H9 (cell line): ENCODE results near the gene TPRN. TPM values are rescaled to one million over a fixed set of nuclear protein-coding genes. Genes with fewer than 3 reads are reported as not detected.

Experiments
- DNase-seq: peaks from one replicate; pipeline ENCODE4 v3.0.0-alpha.2; 2017
- H2AFZ ChIP-seq: one replicate; pipeline ENCODE4 v1.6.1; 2013; ENCODE audit warnings: mild to moderate bottlenecking, low read length, control low read depth, moderate library complexity
- H2AK5ac ChIP-seq: 2 replicates; pipeline ENCODE4 v1.6.1; 2013; ENCODE audit warnings: low read length, control low read depth, mixed read lengths; ENCODE audit not compliant: insufficient read length
- H2BK120ac ChIP-seq: one replicate; pipeline ENCODE4 v1.6.1; 2013; ENCODE audit warnings: low read depth, mild to moderate bottlenecking, low read length, control low read depth, inconsistent platforms; ENCODE audit not compliant: poor library complexity, severe bottlenecking
- H2BK12ac ChIP-seq: 2 replicates; pipeline ENCODE4 v1.6.1; 2013; ENCODE audit warnings: low read length, control low read depth, mixed read lengths, low read depth; ENCODE audit not compliant: insufficient read length
- H2BK15ac ChIP-seq: 2 replicates; pipeline ENCODE4 v1.6.1; 2013; ENCODE audit warnings: low read depth, low read length, control low read depth
- H2BK20ac ChIP-seq: one replicate; pipeline ENCODE4 v1.6.1; 2013; ENCODE audit warnings: low read depth, mild to moderate bottlenecking, low read length, control low read depth, inconsistent platforms; ENCODE audit not compliant: poor library complexity, severe bottlenecking
- H2BK5ac ChIP-seq: 2 replicates; pipeline ENCODE4 v1.6.1; 2013; ENCODE audit warnings: low read length, control low read depth, mixed read lengths; ENCODE audit not compliant: insufficient read length
- H3K14ac ChIP-seq: 2 replicates; pipeline ENCODE4 v1.6.1; 2013; ENCODE audit warnings: low read length, control low read depth; ENCODE audit not compliant: insufficient read depth
- H3K18ac ChIP-seq: 2 replicates; pipeline ENCODE4 v1.6.1; 2013; ENCODE audit warnings: low read depth, mild to moderate bottlenecking, mixed read lengths, low read length, control low read depth; ENCODE audit not compliant: insufficient read length
- H3K23ac ChIP-seq: 2 replicates; pipeline ENCODE4 v1.6.1; 2013; ENCODE audit warnings: low read length, control low read depth, mixed read lengths, low read depth; ENCODE audit not compliant: insufficient read length
- H3K23me2 ChIP-seq: 2 replicates; pipeline ENCODE4 v1.6.1; 2013; ENCODE audit warnings: low read depth, mild to moderate bottlenecking, mixed read lengths, low read length, control low read depth; ENCODE audit not compliant: insufficient read length, poor library complexity, severe bottlenecking
- H3K27ac ChIP-seq: 2 replicates; pipeline ENCODE4 v1.5.1; 2013; ENCODE audit warnings: low read length, control low read depth, mixed read lengths, low read depth; ENCODE audit not compliant: insufficient read length
- H3K27me3 ChIP-seq: 2 replicates; pipeline ENCODE4 v1.6.1; 2013; ENCODE audit warnings: low read length, control low read depth, inconsistent platforms; ENCODE audit not compliant: insufficient read depth
- H3K4ac ChIP-seq: 2 replicates; pipeline ENCODE4 v1.6.1; 2013; ENCODE audit warnings: low read depth, mild to moderate bottlenecking, control low read depth, inconsistent platforms, low read length, moderate library complexity
- H3K4me1 ChIP-seq: 2 replicates; pipeline ENCODE4 v1.6.1; 2013; ENCODE audit warnings: low read length, control low read depth, inconsistent platforms; ENCODE audit not compliant: insufficient read depth
- H3K4me2 ChIP-seq: 2 replicates; pipeline ENCODE4 v1.6.1; 2013; ENCODE audit warnings: low read length, control low read depth, mixed read lengths; ENCODE audit not compliant: insufficient read length, insufficient read depth
- H3K56ac ChIP-seq: 2 replicates; pipeline ENCODE4 v1.6.1; 2013; ENCODE audit warnings: low read depth, mild to moderate bottlenecking, mixed read lengths, low read length, control low read depth; ENCODE audit not compliant: insufficient read length
- H3K79me1 ChIP-seq: 2 replicates; pipeline ENCODE4 v1.6.1; 2013; ENCODE audit warnings: low read depth, mild to moderate bottlenecking, moderate library complexity, low read length, control low read depth, inconsistent platforms; ENCODE audit not compliant: insufficient read depth, poor library complexity, severe bottlenecking
- H3K79me2 ChIP-seq: 2 replicates; pipeline ENCODE4 v1.6.1; 2013; ENCODE audit warnings: low read length, control low read depth, inconsistent platforms; ENCODE audit not compliant: insufficient read depth
- H3K9ac ChIP-seq: 2 replicates; pipeline ENCODE4 v1.6.1; 2013; ENCODE audit warnings: low read length, control low read depth, mixed read lengths; ENCODE audit not compliant: insufficient read length; ENCODE audit errors: extremely low read depth
- H3K9me3 ChIP-seq: one replicate; pipeline ENCODE4 v1.6.1; 2013; ENCODE audit warnings: low read depth, low read length, inconsistent platforms; ENCODE audit not compliant: control insufficient read depth
- H3T11ph ChIP-seq: one replicate; pipeline ENCODE4 v1.6.1; 2013; ENCODE audit warnings: mild to moderate bottlenecking, low read length, control low read depth, inconsistent platforms
- H4K20me1 ChIP-seq: one replicate; pipeline ENCODE4 v1.6.1; 2013; ENCODE audit not compliant: control insufficient read depth, insufficient read length, insufficient read depth
- H4K5ac ChIP-seq: 2 replicates; pipeline ENCODE4 v1.6.1; 2013; ENCODE audit warnings: low read depth, mild to moderate bottlenecking, mixed read lengths, low read length, control low read depth; ENCODE audit not compliant: insufficient read length
- H4K8ac ChIP-seq: replicated peaks from 2 replicates; pipeline ENCODE4 v1.6.1; 2013; ENCODE audit warnings: low read length, control low read depth, mixed read lengths, low read depth; ENCODE audit not compliant: insufficient read length
- H4K91ac ChIP-seq: 2 replicates; pipeline ENCODE4 v1.6.1; 2013; ENCODE audit warnings: low read depth, mild to moderate bottlenecking, moderate library complexity, mixed read lengths, low read length, control low read depth; ENCODE audit not compliant: insufficient read length
- H3K27ac Mint-ChIP-seq, 3 experiments: 2 replicates in 2 of 3; 3 replicates in 1 of 3; pipeline ENCODE4 v1.8.0; 2020 to 2021; ENCODE audit warnings: mixed read lengths in 3 of 3, mild to moderate bottlenecking in 1 of 3, moderate library complexity in 1 of 3
- H3K27me3 Mint-ChIP-seq: 2 replicates; pipeline ENCODE4 v1.8.0; 2021; ENCODE audit warnings: low read depth, mild to moderate bottlenecking, moderate library complexity, mixed read lengths
- H3K36me3 Mint-ChIP-seq, 3 experiments: 2 replicates in 2 of 3; 3 replicates in 1 of 3; pipeline ENCODE4 v1.8.0; 2020 to 2021; ENCODE audit warnings: low read depth in 3 of 3, mixed read lengths in 3 of 3; ENCODE audit not compliant: insufficient read depth in 1 of 3
- H3K4me1 Mint-ChIP-seq, 2 experiments: 2 replicates each; pipeline ENCODE4 v1.8.0; 2020; ENCODE audit warnings: mixed read lengths in 2 of 2
- H3K4me3 Mint-ChIP-seq, 2 experiments: 2 replicates in 1 of 2; 3 replicates in 1 of 2; pipeline ENCODE4 v1.8.0; 2020 to 2021; ENCODE audit warnings: mild to moderate bottlenecking in 2 of 2, mixed read lengths in 2 of 2, moderate library complexity in 1 of 2
- H3K9me3 Mint-ChIP-seq, 2 experiments: 2 replicates in 1 of 2; 3 replicates in 1 of 2; pipeline ENCODE4 v1.8.0; 2020; ENCODE audit warnings: mild to moderate bottlenecking in 2 of 2, mixed read lengths in 2 of 2, moderate library complexity in 1 of 2
- CTCF ChIP-seq: fragments of 200-600 bp; sonication (generic); conservative IDR thresholded peaks from 3 replicates; pipeline ENCODE4 v1.8.0; 2021; ENCODE audit warnings: antibody characterized with exemption, mild to moderate bottlenecking
- WGBS: extraction: QIAGEN DNeasy Blood & Tissue Kit; methylation state at CpG from one replicate; pipeline ENCODE4 v1.1.7; 2013; ENCODE audit warnings: missing lambda C conversion rate, low lambda C conversion rate, mixed read lengths; ENCODE audit not compliant: insufficient read length; ENCODE audit errors: extremely low coverage; 5-methylcytosine and 5-hydroxymethylcytosine counted together
- total RNA-seq: library from RNA; stranded (reverse); gene quantifications from 2 replicates; pipeline ENCODE4 v1.2.1, GENCODE V29; 2021

TPRN gene
- total RNA-seq, 1 experiment from 2014 or later, result 30.7 TPM

- Histone ChIP-seq H3K4me2 (no peak overlapping the region), H3K27me3 (no peaks in the 10 kb centered on the region), H3K9ac (no peak overlapping the region), H3K79me1 (no peaks in the 10 kb centered on the region), H3T11ph (no peak overlapping the region), H2BK5ac (no peak overlapping the region), H3K23ac (no peak overlapping the region), H4K5ac (no peak overlapping the region), H3K23me2 (no peaks in the 10 kb centered on the region), H2BK12ac (no peak overlapping the region), H2BK120ac (no peak overlapping the region), H2AFZ (no peak overlapping the region), H3K27ac (no peak overlapping the region), H4K8ac (no peak overlapping the region), H2BK15ac (no peak overlapping the region), H2BK20ac (no peak overlapping the region), H3K79me2 (no peaks in the 10 kb centered on the region), H3K18ac (no peak overlapping the region), H2AK5ac (no peak overlapping the region), H3K9me3 (no peaks in the 10 kb centered on the region), H3K4me1 (peaks cover 2% of the 10 kb centered on the region; the same call in 1 of the 2 replicates), H4K91ac (no peak overlapping the region), H3K14ac (no peak overlapping the region), H3K56ac (no peak overlapping the region), H4K20me1 (no peaks in the 10 kb centered on the region), H3K4ac (no peak overlapping the region)
- no CpG with 5 or more reads among the region's 10 CpGs for WGBS
- peaks cover 7% of the 10 kb centered on the region for H3K27me3 Mint-ChIP-seq
- H3K4me1 Mint-ChIP-seq, result peaks cover 7 to 11% of the 10 kb centered on the region in 2 experiments
- no peak overlapping the region for H3K27ac Mint-ChIP-seq
- TF ChIP-seq CTCF, result no peak
- H3K9me3 Mint-ChIP-seq, result no peaks in the 10 kb centered on the region
- no peak overlapping the region for H3K4me3 Mint-ChIP-seq
- no peak for DNase-seq
- H3K36me3 Mint-ChIP-seq, result no peaks in the 10 kb centered on the region
Measured at GRCh38 chr9:137232101-137232500, 31.6 kb upstream of the TPRN start.
